Measurements from ENCODE around the gene KCTD16. TPM values are rescaled to one million over a fixed set of nuclear protein-coding genes. Genes with fewer than 3 reads are reported as not detected.

KCTD16 gene
- total RNA-seq, 1 experiment from 2014 or later = 0.29 TPM

DNA sequence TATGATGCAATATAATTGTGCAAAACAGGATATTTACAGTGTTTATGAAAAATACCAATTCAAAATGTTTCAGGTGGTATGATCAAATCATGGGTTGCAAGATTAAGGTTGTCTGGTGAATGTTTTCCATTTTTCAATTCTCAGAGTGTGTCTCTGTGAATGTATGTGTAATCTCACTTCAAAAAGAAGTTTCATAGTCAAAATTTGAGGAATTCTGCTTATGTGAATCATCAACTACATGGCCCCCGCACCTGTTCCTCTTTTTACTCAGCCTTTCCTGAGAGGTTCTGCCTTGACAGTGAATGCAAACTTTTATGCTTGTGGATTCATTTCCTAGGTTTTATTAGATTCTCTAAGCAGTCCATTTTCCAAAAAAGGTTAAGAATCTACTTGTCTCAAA, 32.1 kb downstream of the KCTD16 start:
- no peaks in the 10 kb centered on the region; the same call in 1 of the 2 replicates for H3K27me3 ChIP-seq (replicated peaks; ENCODE audit: control insufficient read depth, insufficient read depth, low read length)
- H3K9me3 Mint-ChIP-seq (ENCODE audit: unreplicated experiment) = no peaks in the 10 kb centered on the region
- no peaks in the 10 kb centered on the region for H3K36me3 Mint-ChIP-seq (ENCODE audit: insufficient read depth, unreplicated experiment)
- no TSS peak for BruUV-seq (replicated peaks)
- H3K4me3 Mint-ChIP-seq (ENCODE audit: unreplicated experiment) = no peak overlapping the region
- H3K27ac Mint-ChIP-seq (ENCODE audit: unreplicated experiment) = no peak overlapping the region
- H3K4me1 Mint-ChIP-seq (ENCODE audit: low read depth, unreplicated experiment) = peaks cover 7% of the 10 kb centered on the region
- no peak for DNase-seq
- H3K9me3 ChIP-seq = no peaks in the 10 kb centered on the region
- H3K4me3 ChIP-seq (ENCODE audit: low read depth, low read length) = no peak overlapping the region
- TF ChIP-seq, protein P1, sequence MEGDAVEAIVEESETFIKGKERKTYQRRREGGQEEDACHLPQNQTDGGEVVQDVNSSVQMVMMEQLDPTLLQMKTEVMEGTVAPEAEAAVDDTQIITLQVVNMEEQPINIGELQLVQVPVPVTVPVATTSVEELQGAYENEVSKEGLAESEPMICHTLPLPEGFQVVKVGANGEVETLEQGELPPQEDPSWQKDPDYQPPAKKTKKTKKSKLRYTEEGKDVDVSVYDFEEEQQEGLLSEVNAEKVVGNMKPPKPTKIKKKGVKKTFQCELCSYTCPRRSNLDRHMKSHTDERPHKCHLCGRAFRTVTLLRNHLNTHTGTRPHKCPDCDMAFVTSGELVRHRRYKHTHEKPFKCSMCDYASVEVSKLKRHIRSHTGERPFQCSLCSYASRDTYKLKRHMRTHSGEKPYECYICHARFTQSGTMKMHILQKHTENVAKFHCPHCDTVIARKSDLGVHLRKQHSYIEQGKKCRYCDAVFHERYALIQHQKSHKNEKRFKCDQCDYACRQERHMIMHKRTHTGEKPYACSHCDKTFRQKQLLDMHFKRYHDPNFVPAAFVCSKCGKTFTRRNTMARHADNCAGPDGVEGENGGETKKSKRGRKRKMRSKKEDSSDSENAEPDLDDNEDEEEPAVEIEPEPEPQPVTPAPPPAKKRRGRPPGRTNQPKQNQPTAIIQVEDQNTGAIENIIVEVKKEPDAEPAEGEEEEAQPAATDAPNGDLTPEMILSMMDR (IDR thresholded peaks at IDR 0.05; ENCODE audit: insufficient read depth in 1 of 2, low read depth in 1 of 2, low read length in 1 of 2, severe bottlenecking in 1 of 2, unreplicated experiment in 1 of 2) = no peak
- ChIA-PET POLR2A (no interaction called here), CTCF (no interaction called here)
- H3K27me3 Mint-ChIP-seq (ENCODE audit: insufficient read depth, unreplicated experiment) = peaks cover 27% of the 10 kb centered on the region
- intact Hi-C loops (cut with micrococcal nuclease; ENCODE audit: unreplicated experiment) = loop anchor here (1.0 to 10.0 kb wide), 9 partner anchors 102 to 1622 kb away; no protein-coding TSS in a partner anchor
- H3K36me3 ChIP-seq (ENCODE audit: control insufficient read depth, insufficient read depth, low read length) = no peaks in the 10 kb centered on the region
- peaks cover 5% of the 10 kb centered on the region; the same call in 1 of the 2 replicates for H3K4me1 ChIP-seq

DNA sequence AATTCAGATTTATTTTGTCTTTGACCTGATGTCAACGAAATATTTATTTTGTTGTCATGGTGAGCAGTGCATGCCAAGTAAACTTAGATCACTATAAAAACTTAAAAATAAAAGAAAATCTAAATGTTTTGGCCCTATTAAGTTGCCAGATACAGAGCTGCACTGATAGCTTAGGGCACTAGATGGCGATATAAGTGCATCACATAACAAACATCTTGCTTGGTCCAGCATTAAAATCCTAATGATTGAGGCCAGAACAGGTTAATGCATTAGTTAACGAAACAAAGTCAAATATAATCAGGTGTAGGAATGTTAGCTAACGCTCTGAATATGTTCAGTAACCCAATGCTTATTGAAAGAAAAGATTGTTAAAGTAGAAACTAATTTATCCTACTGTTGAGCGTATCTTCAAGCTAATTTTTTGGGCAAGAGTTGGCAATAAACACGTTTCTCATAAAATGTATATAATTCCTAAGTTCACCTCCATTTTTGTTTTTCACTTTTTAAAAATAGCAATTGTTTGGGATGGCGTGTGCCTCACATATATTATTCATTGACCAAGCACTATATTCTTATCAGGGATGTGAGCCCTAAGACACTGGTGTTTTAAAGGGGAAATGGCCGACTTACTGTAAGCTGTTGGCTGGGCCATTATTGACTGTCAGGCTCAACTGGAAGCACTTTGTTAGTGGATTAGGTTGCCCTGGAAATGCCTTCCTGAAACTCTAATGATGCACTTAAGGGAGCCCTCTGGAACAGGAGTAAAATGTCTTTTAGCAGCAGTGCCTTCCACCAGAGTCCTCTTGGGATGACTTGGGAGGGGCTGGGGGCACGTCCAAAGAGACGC, 33.3 kb downstream of the KCTD16 start:
- peak overlapping the region; percentile 66 for H3K4me3 Mint-ChIP-seq (ENCODE audit: unreplicated experiment)
- peak in 1 of 2 experiments; percentile 55 for DNase-seq
- POLR2A ChIA-PET = no interaction called here

DNA sequence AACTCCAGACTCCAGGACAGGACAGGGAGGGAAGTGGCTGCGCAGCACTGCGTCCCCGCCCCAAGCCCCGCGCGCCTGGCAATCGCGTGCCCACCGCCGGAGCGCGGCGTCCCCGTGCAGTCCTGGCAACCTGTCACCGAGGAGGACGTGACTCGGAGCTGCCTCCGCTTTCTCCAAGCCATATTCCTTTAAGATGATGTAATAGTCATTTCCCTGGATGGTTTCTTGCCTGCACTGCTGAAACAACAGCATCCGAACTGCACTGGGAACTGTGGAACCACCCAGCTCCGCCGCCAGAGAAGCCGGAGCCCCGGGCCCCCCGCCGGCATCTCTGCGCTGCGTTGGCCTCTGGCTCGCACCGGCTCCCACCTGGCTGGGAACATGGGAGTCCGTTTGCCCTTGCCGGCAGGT, 34.5 kb downstream of the KCTD16 start:
- Histone ChIP-seq H3K36me3 (ENCODE audit: control insufficient read depth, insufficient read depth, low read length) (no peaks in the 10 kb centered on the region), H3K9me3 (no peaks in the 10 kb centered on the region), H3K27me3 (replicated peaks; ENCODE audit: control insufficient read depth, insufficient read depth, low read length) (no peaks in the 10 kb centered on the region; the same call in 1 of the 2 replicates), H3K4me1 (peaks cover 5% of the 10 kb centered on the region; the same call in 1 of the 2 replicates), H3K4me3 (ENCODE audit: low read depth, low read length) (peak overlapping the region; percentile 5; the same call in 1 of the 2 replicates)
- no TSS peak for BruUV-seq (replicated peaks)
- no peak overlapping the region for H3K27ac Mint-ChIP-seq (ENCODE audit: unreplicated experiment)
- H3K27me3 Mint-ChIP-seq (ENCODE audit: insufficient read depth, unreplicated experiment) = peaks cover 27% of the 10 kb centered on the region
- H3K9me3 Mint-ChIP-seq (ENCODE audit: unreplicated experiment) = no peaks in the 10 kb centered on the region
- intact Hi-C loops (cut with micrococcal nuclease; ENCODE audit: unreplicated experiment) = loop anchor here (10.0 kb wide), 2 partner anchors 100 to 1620 kb away; no protein-coding TSS in a partner anchor
- peaks cover 7% of the 10 kb centered on the region for H3K4me1 Mint-ChIP-seq (ENCODE audit: low read depth, unreplicated experiment)
- TF ChIP-seq, protein P1 (IDR thresholded peaks at IDR 0.05; ENCODE audit: insufficient read depth in 1 of 2, low read depth in 1 of 2, low read length in 1 of 2, severe bottlenecking in 1 of 2, unreplicated experiment in 1 of 2) = no peak
- POLR2A ChIA-PET = no interaction called here
- H3K36me3 Mint-ChIP-seq (ENCODE audit: insufficient read depth, unreplicated experiment) = no peaks in the 10 kb centered on the region
- peak in 1 of 2 experiments; percentile 32 for DNase-seq
- peak overlapping the region; percentile 66 for H3K4me3 Mint-ChIP-seq (ENCODE audit: unreplicated experiment)
- CTCF ChIA-PET = no interaction called here

More for the DNA sequence above, 33.3 kb downstream of the KCTD16 start:
- H3K4me1 Mint-ChIP-seq (ENCODE audit: low read depth, unreplicated experiment) = peaks cover 7% of the 10 kb centered on the region
- intact Hi-C loops (cut with micrococcal nuclease; ENCODE audit: unreplicated experiment) = loop anchor here (1.0 to 10.0 kb wide), 9 partner anchors 101 to 1621 kb away; no protein-coding TSS in a partner anchor
- no peaks in the 10 kb centered on the region for H3K9me3 Mint-ChIP-seq (ENCODE audit: unreplicated experiment)
- H3K36me3 ChIP-seq (ENCODE audit: control insufficient read depth, insufficient read depth, low read length) = no peaks in the 10 kb centered on the region
- TF ChIP-seq, protein P1 (IDR thresholded peaks at IDR 0.05; ENCODE audit: insufficient read depth in 1 of 2, low read depth in 1 of 2, low read length in 1 of 2, severe bottlenecking in 1 of 2, unreplicated experiment in 1 of 2) = peak; percentile 82
- CTCF ChIA-PET = interaction anchor here (0.5 to 1.7 kb wide), 14 partner anchors 9 to 1143 kb away, joined by 3 to 11 read pairs (median 3); partner anchors contain the start of genes KCTD16 and YIPF5
- no peak overlapping the region for H3K27ac Mint-ChIP-seq (ENCODE audit: unreplicated experiment)
- H3K4me1 ChIP-seq = peaks cover 5% of the 10 kb centered on the region; the same call in 1 of the 2 replicates
- H3K4me3 ChIP-seq (ENCODE audit: low read depth, low read length) = no peak overlapping the region
- BruUV-seq (replicated peaks) = no TSS peak
- no peaks in the 10 kb centered on the region for H3K36me3 Mint-ChIP-seq (ENCODE audit: insufficient read depth, unreplicated experiment)
- H3K9me3 ChIP-seq = no peaks in the 10 kb centered on the region
- peaks cover 27% of the 10 kb centered on the region for H3K27me3 Mint-ChIP-seq (ENCODE audit: insufficient read depth, unreplicated experiment)
- H3K27me3 ChIP-seq (replicated peaks; ENCODE audit: control insufficient read depth, insufficient read depth, low read length) = no peaks in the 10 kb centered on the region; the same call in 1 of the 2 replicates
